ENCODE data around the gene SMARCAD1.
"Not testable (repeated sequence)": the region's sequence is repeated elsewhere in the genome, so short reads cannot be mapped to it uniquely, and the experiment has no call there.

Gene SMARCAD1

DNA sequence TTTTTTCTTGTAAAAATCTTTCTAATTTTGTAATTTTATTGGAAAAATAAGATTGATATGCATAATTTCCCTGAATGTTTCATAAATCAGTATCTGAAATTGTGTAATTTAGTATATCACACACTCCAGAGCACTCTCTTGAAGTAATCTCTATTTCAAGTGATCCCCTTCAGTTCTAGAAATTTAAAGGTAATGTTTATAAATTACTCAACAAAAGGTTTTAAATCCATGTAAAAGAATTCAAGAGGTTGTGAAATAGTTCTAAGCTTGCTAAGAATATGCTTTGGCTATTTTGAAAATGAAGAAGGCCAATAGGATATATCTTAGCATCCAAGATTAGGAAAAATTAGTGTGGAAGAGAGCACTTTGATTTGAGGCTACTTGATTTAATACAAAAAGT lies 28.2 kb downstream of the SMARCAD1 start:
- no peak for DNase-seq

DNA sequence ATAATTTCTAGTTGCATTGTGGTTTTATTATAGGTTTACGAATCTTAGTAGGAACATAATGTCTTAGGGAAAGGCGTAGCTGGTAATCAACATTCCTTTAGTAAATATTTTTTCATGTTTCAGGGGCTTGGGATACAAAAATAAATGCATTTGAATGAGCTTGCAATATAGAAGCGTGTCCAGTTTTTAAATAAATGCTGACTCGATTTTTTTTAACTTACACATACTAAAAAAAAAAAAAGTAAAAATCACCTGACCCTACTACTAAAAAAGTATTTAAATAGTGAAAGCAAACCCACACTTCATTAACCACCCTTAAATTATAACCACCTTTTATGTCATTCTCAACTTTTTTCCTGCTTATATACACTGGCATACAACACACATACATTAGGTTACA lies 29.6 kb downstream of the SMARCAD1 start:
- no peak for DNase-seq

DNA sequence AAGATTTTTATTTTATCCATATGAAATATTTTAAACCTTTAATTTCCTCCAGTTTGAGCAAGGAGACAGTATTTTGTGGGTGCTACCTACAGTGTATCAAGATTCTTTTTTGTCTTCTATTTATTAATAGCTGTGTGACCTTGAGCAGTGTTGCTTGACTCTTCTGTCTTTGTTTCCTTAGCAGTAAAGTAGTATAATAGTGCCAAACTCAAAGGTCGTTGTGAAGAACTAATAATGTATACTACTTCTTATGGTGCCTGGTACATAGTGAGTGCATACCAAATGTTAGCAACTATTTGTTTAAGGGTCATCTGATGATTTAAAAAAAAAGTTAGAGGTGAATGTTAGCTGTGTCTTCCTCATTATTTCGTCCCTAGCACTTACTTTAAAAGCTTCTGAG lies 30.5 kb downstream of the SMARCAD1 start:
- no peak for DNase-seq

DNA sequence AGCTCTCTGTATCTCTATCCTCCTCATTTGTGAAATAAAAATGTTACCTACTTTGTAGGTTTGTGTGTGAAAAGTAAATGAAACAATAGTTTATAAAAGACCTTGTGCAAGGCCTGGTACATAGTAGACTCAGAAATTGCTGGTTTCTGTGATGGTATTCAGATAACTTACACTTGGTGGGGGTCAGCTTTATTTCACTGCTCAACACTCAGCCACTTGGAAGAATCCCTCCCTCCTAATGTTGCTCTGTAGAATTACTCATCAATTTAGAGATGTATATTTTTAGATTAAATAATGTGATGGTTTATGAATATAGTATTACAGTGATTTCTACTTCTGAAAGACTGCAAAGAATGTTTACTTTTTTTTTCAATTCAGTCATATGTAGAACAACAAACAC lies 32.7 kb downstream of the SMARCAD1 start:
- DNase-seq, result no peak

DNA sequence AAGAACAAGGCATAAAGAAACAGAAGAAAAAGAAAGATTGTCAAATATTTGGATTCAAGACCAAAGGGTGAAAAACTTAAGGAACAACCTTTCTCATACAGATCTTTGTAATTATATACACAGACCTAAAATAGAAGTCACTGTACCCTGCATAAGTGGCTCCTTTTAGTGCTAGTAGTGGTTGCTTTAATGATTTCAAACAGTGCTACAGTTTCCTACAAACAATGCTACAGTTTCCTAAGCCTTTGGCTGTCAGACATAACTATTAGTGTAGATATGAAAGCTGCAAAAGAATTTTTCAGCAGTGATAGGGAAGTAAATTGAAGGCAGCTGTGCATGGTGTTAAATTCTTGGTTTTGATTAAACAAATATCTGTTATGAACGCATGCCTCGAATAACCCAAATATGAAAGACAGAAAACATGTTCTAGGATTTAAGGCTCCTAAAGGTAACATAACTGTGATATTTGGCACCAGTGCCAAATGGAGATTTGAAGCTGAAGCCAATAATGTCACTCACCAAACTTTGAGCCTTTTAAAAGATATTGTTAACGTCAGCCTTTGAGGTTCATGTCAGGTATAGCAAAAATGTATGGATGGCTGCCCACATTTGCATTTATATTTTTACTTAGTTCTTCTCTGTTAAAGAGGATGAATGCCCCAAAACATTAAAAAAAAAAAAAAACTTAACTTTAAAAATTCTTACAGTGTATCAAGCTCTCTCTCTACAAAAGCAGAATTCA lies 36.6 kb downstream of the SMARCAD1 start:
- no peak for DNase-seq

DNA sequence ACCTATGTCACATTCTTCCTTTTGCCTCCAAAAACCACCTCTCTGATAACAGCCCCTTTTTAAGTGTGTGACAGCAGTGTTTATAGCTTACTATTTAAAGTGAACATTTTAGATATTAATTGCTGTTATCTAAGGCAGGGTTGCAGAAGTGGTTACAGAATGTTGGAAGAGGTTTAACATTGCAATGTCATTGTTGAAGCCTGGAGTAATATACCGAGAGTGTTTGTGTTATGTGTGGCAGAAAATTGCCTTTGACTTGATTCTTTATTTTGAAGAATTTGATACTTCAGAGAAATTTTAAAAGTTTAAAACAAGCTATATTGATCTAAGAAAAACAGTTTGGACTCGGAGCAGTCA lies 37.1 kb downstream of the SMARCAD1 start:
- DNase-seq, result no peak

DNA sequence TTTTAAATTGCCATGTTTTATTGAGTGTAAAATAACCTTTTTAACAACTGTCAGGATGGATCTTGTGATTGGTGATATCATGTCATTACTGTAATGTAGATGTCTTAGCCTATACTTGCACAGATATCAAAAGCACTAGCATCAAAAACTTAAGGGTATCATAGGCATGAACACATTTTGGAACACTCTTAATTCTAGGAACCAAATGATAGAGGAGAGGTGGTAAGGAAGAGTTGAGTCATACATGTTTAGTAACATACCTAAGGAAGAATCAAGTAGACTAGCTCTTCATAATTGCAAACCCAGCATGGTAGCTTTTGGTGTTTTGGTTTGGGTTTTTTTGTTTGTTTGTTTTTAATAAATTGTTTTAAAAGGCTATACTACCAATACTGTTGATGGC lies 43.4 kb downstream of the SMARCAD1 start:
- DNase-seq, result no peak

DNA sequence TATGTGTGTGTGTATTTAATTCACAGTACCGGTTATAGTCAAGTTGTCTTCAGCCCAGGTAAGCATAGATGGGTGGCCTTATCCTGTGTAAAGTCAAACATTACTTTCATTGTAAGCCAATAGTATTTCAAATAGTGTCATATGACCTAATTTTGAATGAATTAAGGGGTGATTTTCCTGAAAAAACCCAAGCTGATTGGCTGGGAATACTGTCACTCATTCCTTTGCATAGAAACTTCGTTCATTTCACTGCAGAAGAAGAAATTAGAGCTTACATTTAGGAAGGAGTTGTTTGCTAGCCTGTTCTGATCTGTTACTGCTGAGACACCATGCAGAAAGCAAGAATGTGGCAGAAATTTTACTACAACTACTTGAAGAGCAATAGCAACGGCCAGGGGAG lies 45.4 kb downstream of the SMARCAD1 start:
- DNase-seq, result no peak

DNA sequence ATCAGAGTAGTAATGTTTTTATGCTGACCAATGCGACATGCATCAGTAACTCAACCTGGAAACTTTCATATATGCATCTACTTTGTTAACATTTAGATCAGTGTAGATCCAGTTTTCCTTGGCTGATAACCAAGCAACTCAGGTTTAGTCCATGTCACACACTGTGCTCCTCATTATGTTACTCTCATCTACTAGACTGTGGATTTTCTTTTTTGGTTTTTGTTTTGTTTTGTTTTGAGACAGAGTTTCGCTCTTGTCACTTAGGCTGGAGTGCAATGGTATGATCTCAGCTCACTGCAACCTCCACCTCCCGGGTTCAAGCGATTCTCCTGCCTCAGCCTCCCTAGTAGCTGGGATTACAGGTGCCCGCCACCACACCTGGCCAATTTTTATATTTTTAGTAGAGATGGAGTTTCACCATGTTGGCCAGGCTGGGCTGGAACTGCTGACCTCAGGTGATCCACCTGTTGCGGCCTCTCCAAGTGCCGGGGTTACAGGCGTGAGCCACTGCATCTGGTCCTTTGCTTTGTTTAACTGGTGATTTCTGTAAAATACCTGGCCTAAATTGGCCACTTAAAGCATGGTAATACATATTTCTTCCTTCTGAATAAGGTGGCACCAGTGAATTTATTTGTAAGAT lies 48.6 kb downstream of the SMARCAD1 start:
- DNase-seq, result no peak

DNA sequence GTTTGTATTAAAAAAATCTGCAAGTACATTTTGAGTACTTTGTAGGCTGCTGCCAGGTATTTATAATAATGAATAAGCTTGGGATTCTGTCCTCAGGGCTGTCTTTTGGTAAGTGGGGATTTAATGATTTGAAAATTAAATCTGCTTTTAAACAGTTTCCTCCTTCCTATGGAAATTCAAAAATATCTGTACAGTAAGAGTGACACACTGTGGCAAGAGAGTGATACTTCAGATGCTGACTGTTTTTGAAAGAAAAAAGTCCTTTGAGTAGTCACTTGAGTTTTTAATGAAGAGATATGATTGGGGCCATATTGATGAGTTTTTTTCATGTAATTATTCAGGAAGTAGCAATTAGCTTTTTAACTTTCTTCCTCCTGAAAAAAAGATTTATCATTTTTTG lies 49.2 kb downstream of the SMARCAD1 start:
- peak; percentile 27 for DNase-seq

DNA sequence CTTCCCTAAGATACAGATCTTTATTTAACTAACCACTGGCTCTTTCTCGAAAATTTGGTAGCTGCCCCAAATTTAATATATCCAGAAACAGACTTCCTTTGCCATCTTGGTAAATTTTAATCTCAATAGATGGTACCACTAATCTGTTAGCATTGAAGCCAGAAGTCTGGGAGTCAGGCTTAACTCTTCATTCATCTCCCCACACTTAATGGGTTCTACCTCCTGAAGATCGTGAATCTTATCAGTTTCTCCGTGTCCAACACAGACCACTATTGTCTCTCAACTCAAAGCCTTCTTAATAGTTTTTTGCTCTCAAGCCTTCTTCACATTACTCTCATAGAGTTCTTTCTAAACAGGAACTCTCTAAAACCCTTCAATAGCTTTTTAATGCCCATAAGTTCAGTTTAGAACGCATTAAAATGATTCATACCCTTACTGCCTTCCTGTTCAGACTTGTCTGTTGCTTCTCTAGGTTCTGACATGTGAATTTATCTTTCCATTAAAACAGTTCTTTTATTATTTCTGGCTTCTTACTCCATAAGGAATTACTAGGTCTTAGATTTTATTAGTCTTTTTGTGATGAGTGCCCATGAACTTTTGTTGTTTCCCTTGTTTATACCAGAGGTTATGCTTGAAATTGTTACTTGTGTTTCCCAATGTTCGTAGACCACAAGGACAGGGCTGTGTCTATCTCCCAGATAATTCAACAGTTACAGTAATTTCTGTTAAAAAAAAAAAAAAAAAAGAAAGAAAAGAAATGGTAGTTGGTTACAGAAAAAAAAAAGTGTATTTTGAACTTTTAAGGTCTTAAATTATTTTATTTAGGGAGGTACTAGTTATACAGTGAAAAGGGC lies 54.7 kb downstream of the SMARCAD1 start:
- DNase-seq, result no peak

DNA sequence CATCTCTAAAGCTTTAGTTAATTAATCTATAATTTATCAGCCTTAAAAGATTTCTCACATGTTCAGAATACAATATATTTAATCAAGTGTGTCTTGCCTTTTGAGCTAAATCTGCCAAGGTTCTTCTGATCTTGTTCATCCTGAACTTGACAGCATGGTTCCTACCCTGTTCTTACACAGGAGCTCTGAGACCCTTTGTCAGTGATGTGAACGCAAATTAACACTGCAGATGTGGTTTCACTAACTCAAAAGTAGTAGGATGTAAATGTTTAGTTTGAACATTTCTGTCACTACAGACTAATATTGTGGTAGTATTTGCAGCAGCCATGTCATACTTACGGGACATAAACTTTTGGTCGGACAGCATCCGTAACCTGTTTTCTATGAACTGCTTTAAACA lies 59.4 kb downstream of the SMARCAD1 start:
- DNase-seq, result no peak

DNA sequence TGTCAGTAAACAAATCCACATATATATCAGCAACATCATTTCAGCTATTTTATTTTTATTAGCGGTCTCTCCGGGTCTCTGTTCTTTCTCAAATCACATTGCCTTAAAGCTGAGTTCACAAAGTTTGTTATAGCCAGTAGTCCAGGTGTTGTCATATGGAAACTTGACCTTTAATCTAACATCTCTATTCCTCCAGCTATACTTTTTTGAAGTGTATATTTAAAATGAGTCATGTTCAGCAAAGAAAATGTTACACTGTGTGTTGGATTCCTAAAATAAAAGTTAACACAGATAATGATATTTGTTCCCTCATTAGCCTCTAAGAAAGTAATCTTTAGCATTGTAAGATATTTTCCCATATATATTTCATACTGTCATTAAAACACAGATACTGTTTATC lies 63.6 kb downstream of the SMARCAD1 start:
- no peak for DNase-seq

DNA sequence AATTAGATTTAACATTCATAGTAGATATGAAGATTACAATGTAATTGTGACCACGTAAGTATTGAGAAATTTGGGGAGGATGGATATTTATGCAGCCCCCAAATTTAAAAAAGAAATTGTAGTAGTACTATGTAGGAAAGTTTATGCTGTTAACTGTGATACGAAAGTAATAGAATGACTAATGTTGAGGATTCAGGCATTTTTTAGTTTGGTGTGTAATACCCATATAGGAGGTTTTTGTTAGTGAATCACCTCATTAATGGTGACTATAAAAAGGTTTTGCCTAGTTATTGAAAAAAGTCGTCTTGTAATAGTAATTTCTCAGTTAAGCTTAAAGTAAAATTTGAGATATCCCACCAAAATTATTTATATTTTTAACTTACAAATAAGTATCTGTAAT lies 67.2 kb downstream of the SMARCAD1 start:
- no peak for DNase-seq

DNA sequence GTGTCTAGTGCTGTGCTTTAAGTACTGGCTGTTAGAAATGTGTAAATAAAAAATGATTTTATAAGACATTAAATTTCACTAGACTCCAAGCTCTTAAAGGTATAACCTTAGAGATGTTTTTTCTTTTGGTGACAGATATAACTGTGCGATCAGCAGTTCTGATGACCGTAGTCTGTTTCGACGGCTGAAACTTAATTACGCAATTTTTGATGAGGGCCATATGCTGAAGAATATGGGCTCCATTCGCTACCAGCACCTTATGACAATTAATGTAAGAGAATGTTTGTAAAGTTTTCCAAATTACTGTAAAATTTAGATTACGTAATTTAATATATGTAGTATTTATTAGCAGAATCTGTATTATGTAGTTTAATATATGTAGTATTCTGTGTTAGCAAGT lies 68.5 kb downstream of the SMARCAD1 start:
- no peak for DNase-seq

DNA sequence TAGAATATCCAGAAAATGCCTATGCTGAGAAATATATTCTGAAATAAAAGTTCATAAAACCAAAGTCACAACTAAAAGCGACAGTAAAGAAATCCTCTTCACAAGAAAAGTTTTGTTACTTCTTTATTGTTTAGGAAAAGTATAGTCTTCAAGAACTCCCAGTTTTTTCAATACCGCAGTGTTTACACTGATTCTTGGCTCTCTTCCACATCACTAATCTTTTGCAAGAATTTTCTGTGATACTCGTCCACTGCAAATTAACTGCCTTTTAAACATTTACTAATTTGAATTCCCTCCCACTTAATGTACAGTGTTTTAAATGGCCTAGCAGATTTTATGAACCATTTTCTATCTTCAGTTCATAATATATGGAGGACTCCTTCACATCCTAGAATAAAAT lies 69.9 kb downstream of the SMARCAD1 start:
- no peak for DNase-seq

DNA sequence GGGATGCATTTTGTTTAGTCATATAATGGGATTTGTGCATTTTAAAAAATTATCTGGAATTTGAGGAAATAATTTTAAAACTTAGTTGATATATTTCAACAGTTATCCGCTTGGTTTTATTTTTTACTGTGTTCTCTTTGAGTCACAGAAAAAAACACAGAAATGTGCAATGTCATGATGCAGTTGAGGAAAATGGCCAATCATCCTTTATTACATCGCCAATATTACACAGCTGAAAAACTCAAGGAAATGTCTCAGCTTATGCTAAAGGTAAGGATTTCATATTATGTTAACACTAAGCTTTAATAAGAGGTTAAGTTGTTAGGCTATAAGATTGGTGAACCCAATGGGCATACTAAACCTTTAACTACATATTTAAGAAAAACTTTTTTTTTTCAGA lies 71.1 kb downstream of the SMARCAD1 start:
- no peak for DNase-seq

DNA sequence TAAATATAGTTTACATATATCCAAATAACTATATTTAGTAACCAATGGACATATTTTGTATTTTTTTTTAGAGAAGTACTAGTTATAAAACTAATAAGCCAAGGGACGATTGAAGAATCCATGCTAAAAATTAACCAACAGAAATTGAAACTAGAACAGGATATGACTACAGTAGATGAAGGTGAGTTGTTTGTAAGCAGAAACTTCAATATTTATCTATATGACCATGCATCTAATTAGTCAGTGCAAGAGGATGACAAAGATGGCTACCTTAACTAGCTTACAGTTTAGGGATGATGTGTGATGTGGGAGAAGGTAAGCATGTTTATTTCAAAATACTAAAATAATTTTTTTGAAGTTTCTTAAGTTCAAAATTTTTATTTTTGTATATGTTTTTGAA lies 77.2 kb downstream of the SMARCAD1 start:
- no peak for DNase-seq

DNA sequence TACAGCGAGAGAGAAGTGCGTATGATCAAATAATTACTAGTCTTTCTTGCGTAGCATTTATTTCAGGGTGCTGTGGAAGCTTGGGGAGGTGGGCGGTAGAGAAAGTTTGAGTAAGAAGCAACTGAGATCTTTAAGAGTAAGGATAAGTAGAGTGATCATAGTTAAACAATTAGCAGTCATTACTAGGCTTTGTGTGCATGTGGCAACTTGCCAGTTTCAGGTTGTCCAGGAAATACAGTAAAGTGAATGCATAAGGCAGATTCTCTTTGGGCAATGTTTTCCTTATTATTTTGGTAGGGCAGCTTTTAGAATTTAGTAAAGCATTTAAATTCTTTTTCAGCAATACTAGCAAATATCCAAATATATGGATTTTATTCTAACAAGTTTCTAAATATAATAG lies 78.0 kb downstream of the SMARCAD1 start:
- no peak for DNase-seq

DNA sequence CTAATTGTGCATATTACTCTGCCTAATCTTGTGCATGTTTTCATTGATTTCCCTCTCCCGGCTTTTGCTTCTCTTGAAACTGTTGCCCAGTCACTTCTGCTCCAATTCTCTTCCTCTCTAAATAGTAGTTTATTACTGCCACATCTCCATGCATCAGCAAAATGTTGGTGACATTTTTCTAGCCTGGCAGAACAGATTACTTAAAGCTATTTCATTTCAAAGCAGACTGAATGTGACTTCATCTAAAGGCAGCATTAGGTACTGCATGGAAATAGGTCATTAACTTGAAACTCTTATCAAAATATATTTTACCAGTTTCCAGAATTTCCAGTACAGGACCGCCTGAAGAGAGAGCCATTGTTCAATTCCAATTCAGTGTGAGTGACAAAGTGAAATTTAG lies 82.6 kb downstream of the SMARCAD1 start:
- no peak for DNase-seq

DNA sequence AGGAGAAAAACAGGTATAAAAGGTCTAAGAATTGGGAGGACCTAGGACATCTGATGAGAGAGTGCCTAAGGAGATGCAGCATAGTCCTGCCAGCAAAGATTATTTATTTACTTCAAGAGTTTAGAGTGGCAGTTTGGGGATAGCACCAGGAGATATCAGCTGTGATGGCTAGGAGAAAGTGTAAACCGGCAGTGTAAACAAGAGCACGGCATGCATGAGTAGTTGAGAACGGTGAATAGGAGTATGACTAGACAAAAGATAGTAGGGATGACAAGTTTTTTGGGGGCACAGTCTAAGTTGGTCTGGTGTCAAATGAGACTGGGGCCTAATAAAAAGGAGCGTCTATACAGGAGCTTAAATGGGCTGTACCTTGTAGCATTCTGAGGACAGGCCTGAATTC lies 86.3 kb downstream of the SMARCAD1 start:
- DNase-seq, result not testable (repeated sequence)

DNA sequence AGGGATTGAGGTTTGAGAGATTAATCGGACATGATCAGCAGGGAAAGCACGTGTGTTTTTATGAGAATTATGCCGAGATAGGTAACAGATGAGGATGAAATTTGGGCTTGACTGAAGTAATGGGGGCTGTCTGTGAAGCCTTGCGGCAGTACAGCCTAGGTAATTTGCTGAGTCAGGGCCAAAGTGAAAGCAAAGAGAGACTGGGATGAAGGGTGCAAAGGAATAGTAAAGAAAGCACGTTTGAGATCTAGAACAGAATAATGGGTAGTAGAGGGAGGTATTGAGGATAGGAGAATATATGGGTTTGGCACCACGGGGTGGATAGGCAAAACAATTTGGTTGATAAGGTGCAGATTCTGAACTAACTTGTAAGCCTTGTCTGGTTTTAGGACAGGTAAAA lies 87.8 kb downstream of the SMARCAD1 start:
- DNase-seq, result not testable (repeated sequence)

DNA sequence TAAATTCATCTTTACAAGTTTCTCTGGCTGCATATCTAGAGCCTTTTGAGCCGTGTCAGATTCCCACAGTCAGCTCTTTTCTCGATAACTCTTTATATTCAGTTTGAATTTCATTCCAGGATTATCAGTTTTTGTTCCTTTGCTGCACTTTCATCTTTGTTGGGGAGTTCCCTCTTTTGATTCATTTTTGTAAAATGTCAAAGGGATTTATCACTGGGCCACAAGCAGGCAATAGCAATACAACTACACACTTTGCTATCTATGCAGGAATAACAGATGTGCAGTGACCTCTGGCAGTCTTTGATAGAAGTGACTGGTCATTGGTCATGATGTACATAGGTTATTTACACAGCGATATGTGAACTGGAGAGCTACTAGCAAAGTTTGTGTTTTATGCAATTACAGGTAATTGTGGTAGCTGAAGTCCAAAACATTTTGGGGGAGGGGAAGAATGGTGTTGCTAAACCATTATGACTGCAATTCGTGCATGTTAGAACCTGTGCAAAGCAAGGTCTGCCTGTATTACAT lies 91.1 kb downstream of the SMARCAD1 start:
- DNase-seq, result peak; percentile 56

DNA sequence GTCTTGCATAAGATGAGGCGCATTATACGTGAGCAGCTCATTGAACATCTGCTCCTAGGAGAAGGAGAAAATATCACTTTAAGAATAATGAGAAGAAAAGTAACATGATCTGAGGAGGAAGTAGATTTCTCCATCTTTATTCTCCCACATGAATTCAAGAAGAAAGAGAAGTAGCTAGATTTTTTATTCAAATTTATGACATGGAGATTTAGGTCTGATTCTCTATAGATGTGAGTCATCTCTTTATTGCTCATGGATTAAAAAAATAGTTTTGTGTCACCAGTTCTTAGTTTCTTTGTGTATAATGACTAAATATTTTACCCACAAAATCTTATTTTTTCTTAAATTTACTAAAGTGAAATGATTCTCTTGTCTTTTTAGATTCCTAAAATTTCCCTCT lies 94.5 kb downstream of the SMARCAD1 start:
- DNase-seq, result no peak
